WTC11 (cell line): ENCODE measurements around the gene SNX32. TPM values are rescaled to one million over a fixed set of nuclear protein-coding genes. Genes with fewer than 3 reads are reported as not detected.

Experiments
- ATF1 ChIP-seq: sonication (generic); formaldehyde crosslinking; IDR thresholded peaks from 2 replicates; pipeline ENCODE4 v1.8.1; 2023; ENCODE audit warnings: mild to moderate bottlenecking, moderate library complexity, missing genetic modification reagents
- CDX4 ChIP-seq: fragments of 250-450 bp; sonication (Bioruptor Pico); IDR thresholded peaks from 2 replicates; pipeline ENCODE4 v1.9.0; 2021; ENCODE audit warnings: moderate library complexity, mild to moderate bottlenecking, inconsistent platforms, borderline replicate concordance
- E2F1 ChIP-seq: sonication (generic); formaldehyde crosslinking; IDR thresholded peaks from 2 replicates; pipeline ENCODE4 v1.8.0; 2022; ENCODE audit warnings: mild to moderate bottlenecking, missing genetic modification reagents
- EMX1 ChIP-seq: fragments of 250-450 bp; sonication (Bioruptor Pico); IDR thresholded peaks from 2 replicates; pipeline ENCODE4 v1.8.0; 2021; ENCODE audit warnings: mild to moderate bottlenecking
- ERG ChIP-seq: fragments of 250-450 bp; sonication (Bioruptor Pico); IDR thresholded peaks from 2 replicates; pipeline ENCODE4 v1.8.0; 2021; ENCODE audit warnings: mild to moderate bottlenecking
- FOXJ3 ChIP-seq: sonication (generic); formaldehyde crosslinking; IDR thresholded peaks from 2 replicates; pipeline ENCODE4 v1.9.0; 2021; ENCODE audit warnings: missing genetic modification reagents, mild to moderate bottlenecking, borderline replicate concordance
- GABPB1 ChIP-seq: sonication (generic); formaldehyde crosslinking; IDR thresholded peaks from 2 replicates; pipeline ENCODE4 v1.8.1; 2023; ENCODE audit warnings: mild to moderate bottlenecking, missing genetic modification reagents
- GRHL2 ChIP-seq: fragments of 250-450 bp; sonication (Bioruptor Pico); IDR thresholded peaks from 2 replicates; pipeline ENCODE4 v1.8.0; 2022; ENCODE audit warnings: mild to moderate bottlenecking, moderate library complexity; ENCODE audit not compliant: insufficient replicate concordance, severe bottlenecking
- HMGA2 ChIP-seq: fragments of 250-450 bp; sonication (Bioruptor Pico); IDR thresholded peaks from 2 replicates; pipeline ENCODE4 v1.4.0; 2021; ENCODE audit warnings: mild to moderate bottlenecking, moderate library complexity
- NFATC4 ChIP-seq: fragments of 250-450 bp; sonication (Bioruptor Pico); IDR thresholded peaks from 2 replicates; pipeline ENCODE4 v1.9.0; 2021; ENCODE audit warnings: mild to moderate bottlenecking
- NR2C2 ChIP-seq: sonication (generic); formaldehyde crosslinking; IDR thresholded peaks from 2 replicates; pipeline ENCODE4 v1.8.0; 2022; ENCODE audit warnings: mild to moderate bottlenecking, missing genetic modification reagents
- TEAD1 ChIP-seq: sonication (generic); formaldehyde crosslinking; IDR thresholded peaks from 2 replicates; pipeline ENCODE4 v1.8.0; 2022; ENCODE audit warnings: mild to moderate bottlenecking, missing genetic modification reagents
- TEAD4 ChIP-seq: sonication (generic); formaldehyde crosslinking; IDR thresholded peaks from 2 replicates; pipeline ENCODE4 v1.8.0; 2022; ENCODE audit warnings: mild to moderate bottlenecking, missing genetic modification reagents
- ZBTB43 ChIP-seq: sonication (generic); formaldehyde crosslinking; IDR thresholded peaks from 2 replicates; pipeline ENCODE4 v1.8.1; 2023; ENCODE audit warnings: mild to moderate bottlenecking, missing genetic modification reagents
- ZNF138 ChIP-seq: sonication (generic); formaldehyde crosslinking; conservative IDR thresholded peaks from 2 replicates; pipeline ENCODE4 v1.8.1; 2022; ENCODE audit warnings: mild to moderate bottlenecking, moderate library complexity, missing genetic modification reagents
- ZNF263 ChIP-seq: sonication (generic); formaldehyde crosslinking; IDR thresholded peaks from 2 replicates; pipeline ENCODE4 v1.8.1; 2022; ENCODE audit warnings: low read depth, mild to moderate bottlenecking, moderate library complexity, missing genetic modification reagents
- ZNF317 ChIP-seq: sonication (generic); formaldehyde crosslinking; IDR thresholded peaks from 2 replicates; pipeline ENCODE4 v1.8.1; 2023; ENCODE audit warnings: low read depth, mild to moderate bottlenecking, moderate library complexity, missing genetic modification reagents, borderline replicate concordance
- ZNF532 ChIP-seq: fragments of 250-450 bp; sonication (Bioruptor Pico); IDR thresholded peaks from 2 replicates; pipeline ENCODE4 v1.9.0; 2021; ENCODE audit warnings: mild to moderate bottlenecking, borderline replicate concordance
- total RNA-seq: library from RNA; stranded (reverse); gene quantifications from 3 replicates; pipeline ENCODE4 v1.2.3, GENCODE V29; 2021
- TF ChIP-seq, protein P1 (sequence below): sonication (generic); formaldehyde crosslinking; IDR thresholded peaks from 2 replicates; pipeline ENCODE4 v1.8.1; 2022; ENCODE audit warnings: missing genetic modification reagents, borderline replicate concordance
- TF ChIP-seq, protein P2 (sequence below): sonication (generic); formaldehyde crosslinking; conservative IDR thresholded peaks from 2 replicates; pipeline ENCODE4 v1.8.1; 2023; ENCODE audit warnings: mild to moderate bottlenecking, low read depth, missing genetic modification reagents, moderate library complexity
- TF ChIP-seq, protein P3 (sequence below): sonication (generic); formaldehyde crosslinking; IDR thresholded peaks from 2 replicates; pipeline ENCODE4 v1.8.1; 2022; ENCODE audit warnings: mild to moderate bottlenecking, missing genetic modification reagents, moderate library complexity, borderline replicate concordance
- TF ChIP-seq, protein P4 (sequence below): fragments of 200-600 bp; IDR thresholded peaks from 2 replicates; pipeline ENCODE4 v1.8.0; 2022; ENCODE audit warnings: antibody characterized with exemption

Gene SNX32
- total RNA-seq, 1 experiment from 2014 or later: 2.9 TPM

DNA sequence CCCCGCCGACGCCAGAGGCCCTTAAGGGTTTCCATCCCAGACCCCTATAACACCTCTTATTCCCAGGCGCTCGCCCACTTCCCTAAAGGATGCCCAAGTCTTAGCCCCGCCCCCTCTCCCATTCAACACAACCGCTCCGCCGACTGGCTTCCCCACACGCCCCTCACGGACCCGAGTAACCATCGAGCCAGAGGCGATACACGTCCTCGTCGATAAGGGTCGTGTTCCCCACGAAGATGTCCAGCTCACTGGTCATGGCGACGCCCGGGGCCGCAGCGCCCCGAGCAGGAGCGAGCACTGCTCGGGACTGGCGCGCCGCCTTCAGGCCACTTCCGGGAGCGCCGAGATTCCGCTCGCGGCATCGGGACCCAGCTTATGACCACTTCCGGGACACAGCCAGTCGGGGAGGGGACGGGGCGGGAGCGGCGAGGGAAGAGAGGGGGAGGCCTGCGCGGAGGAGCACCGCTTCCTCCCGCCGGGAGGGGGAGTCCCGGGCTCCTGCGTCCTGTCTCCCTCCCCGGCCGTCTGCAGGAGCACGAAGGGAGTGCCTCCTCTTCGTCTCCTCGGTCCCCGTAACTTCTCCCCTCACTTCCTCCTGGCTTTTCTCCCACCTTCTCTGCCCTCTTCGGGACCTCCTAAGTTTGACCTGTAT, 54.5 kb downstream of the SNX32 start, which contains the start of gene FIBP (continued):
- TF ChIP-seq ERG (no peak), TEAD4 (no peak), TEAD1 (peak; percentile 84), ZNF532 (CRISPR knock-in tag) (no peak), NR2C2 (CRISPR knock-in tag) (no peak), FOXJ3 (no peak), HMGA2 (CRISPR knock-in tag) (no peak), E2F1 (no peak), ZBTB43 (no peak), ATF1 (no peak), ZNF263 (CRISPR knock-in tag) (no peak; the same call in 1 of the 2 replicates), ZNF138 (no peak), EMX1 (no peak), NFATC4 (CRISPR knock-in tag) (no peak), GABPB1 (CRISPR knock-in tag) (no peak), GRHL2 (CRISPR knock-in tag) (no peak), CDX4 (no peak), ZNF317 (CRISPR knock-in tag) (no peak)
- TF ChIP-seq, protein P1, sequence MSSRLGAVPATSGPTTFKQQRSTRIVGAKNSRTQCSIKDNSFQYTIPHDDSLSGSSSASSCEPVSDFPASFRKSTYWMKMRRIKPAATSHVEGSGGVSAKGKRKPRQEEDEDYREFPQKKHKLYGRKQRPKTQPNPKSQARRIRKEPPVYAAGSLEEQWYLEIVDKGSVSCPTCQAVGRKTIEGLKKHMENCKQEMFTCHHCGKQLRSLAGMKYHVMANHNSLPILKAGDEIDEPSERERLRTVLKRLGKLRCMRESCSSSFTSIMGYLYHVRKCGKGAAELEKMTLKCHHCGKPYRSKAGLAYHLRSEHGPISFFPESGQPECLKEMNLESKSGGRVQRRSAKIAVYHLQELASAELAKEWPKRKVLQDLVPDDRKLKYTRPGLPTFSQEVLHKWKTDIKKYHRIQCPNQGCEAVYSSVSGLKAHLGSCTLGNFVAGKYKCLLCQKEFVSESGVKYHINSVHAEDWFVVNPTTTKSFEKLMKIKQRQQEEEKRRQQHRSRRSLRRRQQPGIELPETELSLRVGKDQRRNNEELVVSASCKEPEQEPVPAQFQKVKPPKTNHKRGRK: no peak
- TF ChIP-seq, protein P2, sequence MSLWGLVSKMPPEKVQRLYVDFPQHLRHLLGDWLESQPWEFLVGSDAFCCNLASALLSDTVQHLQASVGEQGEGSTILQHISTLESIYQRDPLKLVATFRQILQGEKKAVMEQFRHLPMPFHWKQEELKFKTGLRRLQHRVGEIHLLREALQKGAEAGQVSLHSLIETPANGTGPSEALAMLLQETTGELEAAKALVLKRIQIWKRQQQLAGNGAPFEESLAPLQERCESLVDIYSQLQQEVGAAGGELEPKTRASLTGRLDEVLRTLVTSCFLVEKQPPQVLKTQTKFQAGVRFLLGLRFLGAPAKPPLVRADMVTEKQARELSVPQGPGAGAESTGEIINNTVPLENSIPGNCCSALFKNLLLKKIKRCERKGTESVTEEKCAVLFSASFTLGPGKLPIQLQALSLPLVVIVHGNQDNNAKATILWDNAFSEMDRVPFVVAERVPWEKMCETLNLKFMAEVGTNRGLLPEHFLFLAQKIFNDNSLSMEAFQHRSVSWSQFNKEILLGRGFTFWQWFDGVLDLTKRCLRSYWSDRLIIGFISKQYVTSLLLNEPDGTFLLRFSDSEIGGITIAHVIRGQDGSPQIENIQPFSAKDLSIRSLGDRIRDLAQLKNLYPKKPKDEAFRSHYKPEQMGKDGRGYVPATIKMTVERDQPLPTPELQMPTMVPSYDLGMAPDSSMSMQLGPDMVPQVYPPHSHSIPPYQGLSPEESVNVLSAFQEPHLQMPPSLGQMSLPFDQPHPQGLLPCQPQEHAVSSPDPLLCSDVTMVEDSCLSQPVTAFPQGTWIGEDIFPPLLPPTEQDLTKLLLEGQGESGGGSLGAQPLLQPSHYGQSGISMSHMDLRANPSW (CRISPR knock-in tag): no peak
- TF ChIP-seq, protein P3, sequence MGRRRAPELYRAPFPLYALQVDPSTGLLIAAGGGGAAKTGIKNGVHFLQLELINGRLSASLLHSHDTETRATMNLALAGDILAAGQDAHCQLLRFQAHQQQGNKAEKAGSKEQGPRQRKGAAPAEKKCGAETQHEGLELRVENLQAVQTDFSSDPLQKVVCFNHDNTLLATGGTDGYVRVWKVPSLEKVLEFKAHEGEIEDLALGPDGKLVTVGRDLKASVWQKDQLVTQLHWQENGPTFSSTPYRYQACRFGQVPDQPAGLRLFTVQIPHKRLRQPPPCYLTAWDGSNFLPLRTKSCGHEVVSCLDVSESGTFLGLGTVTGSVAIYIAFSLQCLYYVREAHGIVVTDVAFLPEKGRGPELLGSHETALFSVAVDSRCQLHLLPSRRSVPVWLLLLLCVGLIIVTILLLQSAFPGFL: no peak
- TF ChIP-seq, protein P4, sequence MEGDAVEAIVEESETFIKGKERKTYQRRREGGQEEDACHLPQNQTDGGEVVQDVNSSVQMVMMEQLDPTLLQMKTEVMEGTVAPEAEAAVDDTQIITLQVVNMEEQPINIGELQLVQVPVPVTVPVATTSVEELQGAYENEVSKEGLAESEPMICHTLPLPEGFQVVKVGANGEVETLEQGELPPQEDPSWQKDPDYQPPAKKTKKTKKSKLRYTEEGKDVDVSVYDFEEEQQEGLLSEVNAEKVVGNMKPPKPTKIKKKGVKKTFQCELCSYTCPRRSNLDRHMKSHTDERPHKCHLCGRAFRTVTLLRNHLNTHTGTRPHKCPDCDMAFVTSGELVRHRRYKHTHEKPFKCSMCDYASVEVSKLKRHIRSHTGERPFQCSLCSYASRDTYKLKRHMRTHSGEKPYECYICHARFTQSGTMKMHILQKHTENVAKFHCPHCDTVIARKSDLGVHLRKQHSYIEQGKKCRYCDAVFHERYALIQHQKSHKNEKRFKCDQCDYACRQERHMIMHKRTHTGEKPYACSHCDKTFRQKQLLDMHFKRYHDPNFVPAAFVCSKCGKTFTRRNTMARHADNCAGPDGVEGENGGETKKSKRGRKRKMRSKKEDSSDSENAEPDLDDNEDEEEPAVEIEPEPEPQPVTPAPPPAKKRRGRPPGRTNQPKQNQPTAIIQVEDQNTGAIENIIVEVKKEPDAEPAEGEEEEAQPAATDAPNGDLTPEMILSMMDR: peak; percentile 57
